SJCRH30 (cell line): Measurements from ENCODE around the gene RRBP1. TPM values are rescaled to one million over a fixed set of nuclear protein-coding genes. Genes with fewer than 3 reads are reported as not detected.

ENCODE experiments used
- DNase-seq, 2 experiments: peaks; one replicate each; pipeline ENCODE4 v3.0.0-alpha.2; 2015 to 2020
- H3K27ac ChIP-seq: fragments of 250-450 bp; sonication (Bioruptor Pico); 2 replicates; pipeline ENCODE4 v1.5.1; 2020; ENCODE audit warnings: mild to moderate bottlenecking, moderate library complexity
- H3K27me3 ChIP-seq: fragments of 250-450 bp; sonication (Bioruptor Pico); 2 replicates; pipeline ENCODE4 v1.5.1; 2020; ENCODE audit warnings: mild to moderate bottlenecking, moderate library complexity
- H3K36me3 ChIP-seq: fragments of 250-450 bp; sonication (Bioruptor Pico); 2 replicates; pipeline ENCODE4 v1.5.1; 2020; ENCODE audit warnings: mild to moderate bottlenecking, moderate library complexity
- H3K4me1 ChIP-seq: fragments of 250-450 bp; sonication (Bioruptor Pico); 2 replicates; pipeline ENCODE4 v1.5.1; 2020; ENCODE audit warnings: mild to moderate bottlenecking, moderate library complexity
- H3K4me3 ChIP-seq: fragments of 250-450 bp; sonication (Bioruptor Pico); 2 replicates; pipeline ENCODE4 v1.5.1; 2020; ENCODE audit warnings: mild to moderate bottlenecking, moderate library complexity
- H3K9me3 ChIP-seq: fragments of 250-450 bp; sonication (Bioruptor Pico); replicated peaks from 2 replicates; pipeline ENCODE4 v1.5.1; 2020; ENCODE audit warnings: mild to moderate bottlenecking, moderate library complexity
- total RNA-seq: library from RNA; depleted of rRNA; stranded (reverse); fragments of >200 nt; shearing (Covaris generic); gene quantifications from 2 replicates; pipeline ENCODE4 v1.2.3, GENCODE V29; 2014

RRBP1 gene
- total RNA-seq, 1 experiment from 2014 or later, result 43.7 TPM

GRCh38 chr20:17646209-17646960, 35.7 kb downstream of the RRBP1 start:
- H3K27ac ChIP-seq, result no peak overlapping the region
- no peak overlapping the region for H3K4me3 ChIP-seq
- no peak for DNase-seq
- H3K36me3 ChIP-seq, result peaks cover 2% of the 10 kb centered on the region
- H3K27me3 ChIP-seq, result no peaks in the 10 kb centered on the region
- peaks cover 17% of the 10 kb centered on the region for H3K4me1 ChIP-seq
- H3K9me3 ChIP-seq, result no peaks in the 10 kb centered on the region

DNA sequence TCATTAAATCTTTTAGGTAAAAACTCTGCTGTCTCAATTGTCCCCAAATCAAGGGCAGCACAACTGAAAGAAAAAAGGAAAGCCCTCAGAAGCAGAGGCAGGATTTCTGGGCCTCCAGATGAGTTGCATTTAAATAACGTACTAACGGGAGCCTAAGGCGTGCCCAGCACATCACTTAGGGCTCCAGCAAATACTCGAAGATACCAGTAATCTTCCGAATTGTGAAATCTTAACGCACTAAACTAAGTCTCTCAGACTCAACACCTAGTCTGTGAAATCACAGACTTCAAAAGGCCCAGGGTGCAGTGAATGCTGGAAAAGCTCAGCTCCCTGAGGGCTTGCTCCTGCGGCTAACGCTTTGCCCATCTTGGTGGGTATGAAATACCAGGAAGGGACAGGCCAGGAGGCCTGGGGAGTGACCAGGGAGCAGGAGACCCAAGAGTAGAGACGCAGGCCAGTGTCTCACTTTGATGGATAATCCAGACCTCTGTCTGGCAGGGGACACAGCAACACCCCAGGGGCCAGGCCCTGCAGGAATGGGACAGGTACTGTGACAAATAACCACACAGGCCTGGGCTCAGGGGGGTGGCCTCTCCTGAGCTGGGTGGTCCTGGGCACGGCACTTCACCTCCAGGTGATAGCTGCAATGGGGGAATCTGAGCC, 36.4 kb downstream of the RRBP1 start:
- H3K4me1 ChIP-seq, result peaks cover 17% of the 10 kb centered on the region
- H3K27ac ChIP-seq, result no peak overlapping the region

GRCh38 chr20:17645010-17645409, 37.0 kb downstream of the RRBP1 start:
- Histone ChIP-seq H3K4me1 (peaks cover 17% of the 10 kb centered on the region), H3K27me3 (no peaks in the 10 kb centered on the region), H3K9me3 (no peaks in the 10 kb centered on the region), H3K27ac (no peak overlapping the region), H3K4me3 (no peak overlapping the region), H3K36me3 (peaks cover 3% of the 10 kb centered on the region)
- no peak for DNase-seq

More for the DNA sequence above, 36.4 kb downstream of the RRBP1 start:
- Histone ChIP-seq H3K9me3 (no peaks in the 10 kb centered on the region), H3K27me3 (no peaks in the 10 kb centered on the region), H3K36me3 (peaks cover 3% of the 10 kb centered on the region), H3K4me3 (no peak overlapping the region)
- DNase-seq, result no peak

DNA sequence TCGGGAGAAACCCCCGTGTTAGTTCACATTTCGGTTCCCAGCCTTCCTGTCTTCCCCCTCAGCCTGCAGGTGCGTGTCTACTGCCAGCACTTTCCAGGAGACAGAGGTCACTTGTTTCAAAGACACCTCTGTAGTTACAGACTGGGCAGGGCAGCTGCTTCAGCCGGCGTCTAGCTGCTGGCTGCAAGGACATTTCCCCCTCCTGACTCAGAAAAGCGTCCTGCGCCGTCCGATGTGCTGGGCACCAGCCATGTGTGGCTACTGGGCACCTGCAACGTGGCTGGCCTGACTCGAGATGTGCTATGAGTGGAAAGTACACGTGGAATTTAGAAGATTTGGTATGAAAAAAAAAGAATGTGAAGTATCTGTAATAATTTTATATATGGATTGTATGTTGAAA, 37.6 kb downstream of the RRBP1 start:
- Histone ChIP-seq H3K9me3 (no peaks in the 10 kb centered on the region), H3K4me1 (peaks cover 17% of the 10 kb centered on the region), H3K27me3 (no peaks in the 10 kb centered on the region), H3K4me3 (no peak overlapping the region), H3K27ac (no peak overlapping the region), H3K36me3 (peaks cover 3% of the 10 kb centered on the region)
- DNase-seq, result no peak

DNA sequence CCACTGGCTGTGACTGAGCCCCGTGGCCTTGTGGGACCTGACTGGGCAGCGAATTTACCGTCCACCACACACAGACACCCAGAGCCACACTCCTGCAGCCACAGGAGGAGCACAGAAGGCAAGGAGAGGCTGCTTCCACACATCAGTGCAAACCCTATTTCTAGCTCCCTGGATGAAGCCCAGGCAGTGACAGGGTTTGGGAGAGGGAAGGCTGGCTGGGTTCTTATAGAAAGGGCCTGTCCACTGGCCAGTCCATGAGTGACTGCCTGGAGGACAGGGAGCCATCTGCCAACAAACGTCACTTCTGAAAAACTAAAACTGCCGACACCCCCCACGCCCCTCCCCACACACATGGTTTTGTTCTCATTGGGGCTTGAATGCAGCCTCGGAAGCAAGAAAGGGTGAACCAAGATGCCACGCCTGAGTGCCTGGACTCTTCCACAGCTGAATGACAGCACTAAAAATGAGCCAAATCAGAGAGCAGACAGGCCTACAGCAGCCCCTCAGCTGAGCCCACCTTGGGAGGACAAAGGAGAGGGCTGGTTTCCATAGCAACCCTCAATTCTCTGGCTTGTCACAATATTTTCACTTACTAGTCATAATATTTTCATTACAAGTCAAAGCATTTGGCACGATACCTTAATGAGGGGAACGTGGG, 38.4 kb downstream of the RRBP1 start:
- Histone ChIP-seq H3K27ac (no peak overlapping the region), H3K36me3 (peaks cover 3% of the 10 kb centered on the region), H3K9me3 (no peaks in the 10 kb centered on the region), H3K4me1 (peaks cover 17% of the 10 kb centered on the region), H3K4me3 (no peak overlapping the region), H3K27me3 (no peaks in the 10 kb centered on the region)
- no peak for DNase-seq

- Histone ChIP-seq H3K4me3 (no peak overlapping the region), H3K27me3 (no peaks in the 10 kb centered on the region), H3K27ac (no peak overlapping the region), H3K36me3 (peaks cover 3% of the 10 kb centered on the region), H3K9me3 (no peaks in the 10 kb centered on the region), H3K4me1 (peaks cover 17% of the 10 kb centered on the region)
- DNase-seq, result no peak
Observed at GRCh38 chr20:17642404-17643269, 39.4 kb downstream of the RRBP1 start.

GRCh38 chr20:17641993-17642392, 40.0 kb downstream of the RRBP1 start:
- Histone ChIP-seq H3K27ac (no peak overlapping the region), H3K4me1 (peaks cover 10% of the 10 kb centered on the region), H3K4me3 (no peak overlapping the region), H3K27me3 (no peaks in the 10 kb centered on the region), H3K9me3 (no peaks in the 10 kb centered on the region), H3K36me3 (peaks cover 3% of the 10 kb centered on the region)
- DNase-seq, result no peak

DNA sequence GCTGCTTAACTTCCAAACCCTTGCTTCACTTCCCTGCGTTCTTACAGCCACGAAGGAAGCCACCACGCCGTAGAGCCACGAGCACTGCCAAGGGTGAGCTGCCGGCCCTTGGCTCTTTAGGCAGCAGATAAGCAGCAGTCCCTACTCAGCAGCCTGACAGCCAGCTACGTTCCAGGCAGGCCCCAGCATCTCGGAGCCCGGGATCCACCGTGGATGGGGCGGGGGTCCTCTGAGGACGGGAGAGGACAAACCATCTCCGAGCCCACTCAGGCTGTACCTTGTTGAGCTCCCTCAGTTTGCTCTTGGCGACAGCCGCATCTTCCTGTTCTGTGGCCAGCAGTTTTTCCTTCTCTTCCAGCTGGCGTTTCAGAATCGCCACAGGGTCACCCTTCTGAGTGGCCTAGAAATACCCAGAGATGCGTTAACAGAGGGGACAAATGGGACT, 40.5 kb downstream of the RRBP1 start:
- DNase-seq, result no peak
- H3K4me3 ChIP-seq, result no peak overlapping the region
- no peak overlapping the region for H3K27ac ChIP-seq
- H3K9me3 ChIP-seq, result no peaks in the 10 kb centered on the region
- H3K27me3 ChIP-seq, result no peaks in the 10 kb centered on the region
- H3K36me3 ChIP-seq, result peaks cover 3% of the 10 kb centered on the region
- H3K4me1 ChIP-seq, result peaks cover 7% of the 10 kb centered on the region; the same call in 1 of the 2 replicates

- Histone ChIP-seq H3K4me3 (no peak overlapping the region), H3K4me1 (peaks cover under 1% of the 10 kb centered on the region; the same call in 1 of the 2 replicates), H3K27ac (no peak overlapping the region), H3K27me3 (no peaks in the 10 kb centered on the region), H3K36me3 (peaks cover 3% of the 10 kb centered on the region), H3K9me3 (no peaks in the 10 kb centered on the region)
- DNase-seq, result no peak
Observed at GRCh38 chr20:17640875-17641378, 41.1 kb downstream of the RRBP1 start.

DNA sequence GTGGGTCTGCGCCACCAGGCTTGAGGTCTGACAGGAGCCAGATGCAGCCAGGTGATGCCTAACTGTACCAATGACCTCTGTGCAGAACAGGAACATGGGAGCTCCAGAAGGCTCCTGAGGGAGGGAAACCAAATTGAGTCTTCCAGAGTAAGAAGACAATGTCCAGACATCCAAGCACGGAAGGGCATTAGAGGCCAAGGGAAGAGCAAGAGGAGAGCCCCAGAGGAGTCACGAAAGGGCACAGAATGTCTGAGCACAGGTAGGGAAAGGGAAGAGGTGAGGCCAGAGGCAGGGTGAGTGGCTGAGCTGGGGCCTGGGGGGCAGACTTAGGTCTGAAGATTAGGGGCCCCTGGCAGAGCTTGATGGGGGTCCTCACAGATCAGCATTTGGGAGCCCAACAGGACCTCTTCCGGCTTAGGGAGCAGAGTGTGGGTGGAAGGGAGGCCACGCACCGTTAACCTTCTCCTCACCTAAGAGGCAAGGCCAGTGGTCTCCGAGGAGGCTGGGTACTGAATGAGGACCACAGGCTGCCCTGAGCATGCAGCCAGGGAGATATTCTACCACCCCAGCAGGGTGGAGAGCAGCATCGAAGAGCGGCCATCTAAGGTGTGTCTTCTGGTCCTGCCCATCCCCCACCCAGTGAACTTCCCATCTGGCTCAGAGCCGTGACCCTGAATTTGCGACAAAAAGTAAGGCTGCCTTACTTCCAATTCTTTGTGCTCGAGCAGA, 41.7 kb downstream of the RRBP1 start:
- Histone ChIP-seq H3K4me1 (no peaks in the 10 kb centered on the region), H3K36me3 (peaks cover 3% of the 10 kb centered on the region)

GRCh38 chr20:17638835-17639407, 43.1 kb downstream of the RRBP1 start:
- no peaks in the 10 kb centered on the region for H3K27me3 ChIP-seq
- DNase-seq, result no peak
- no peaks in the 10 kb centered on the region for H3K4me1 ChIP-seq
- H3K27ac ChIP-seq, result no peak overlapping the region
- peaks cover 3% of the 10 kb centered on the region for H3K36me3 ChIP-seq
- H3K9me3 ChIP-seq, result no peaks in the 10 kb centered on the region
- H3K4me3 ChIP-seq, result no peak overlapping the region

More for the DNA sequence above, 41.7 kb downstream of the RRBP1 start:
- Histone ChIP-seq H3K27ac (no peak overlapping the region), H3K4me3 (no peak overlapping the region), H3K27me3 (no peaks in the 10 kb centered on the region), H3K9me3 (no peaks in the 10 kb centered on the region)
- DNase-seq, result no peak

DNA sequence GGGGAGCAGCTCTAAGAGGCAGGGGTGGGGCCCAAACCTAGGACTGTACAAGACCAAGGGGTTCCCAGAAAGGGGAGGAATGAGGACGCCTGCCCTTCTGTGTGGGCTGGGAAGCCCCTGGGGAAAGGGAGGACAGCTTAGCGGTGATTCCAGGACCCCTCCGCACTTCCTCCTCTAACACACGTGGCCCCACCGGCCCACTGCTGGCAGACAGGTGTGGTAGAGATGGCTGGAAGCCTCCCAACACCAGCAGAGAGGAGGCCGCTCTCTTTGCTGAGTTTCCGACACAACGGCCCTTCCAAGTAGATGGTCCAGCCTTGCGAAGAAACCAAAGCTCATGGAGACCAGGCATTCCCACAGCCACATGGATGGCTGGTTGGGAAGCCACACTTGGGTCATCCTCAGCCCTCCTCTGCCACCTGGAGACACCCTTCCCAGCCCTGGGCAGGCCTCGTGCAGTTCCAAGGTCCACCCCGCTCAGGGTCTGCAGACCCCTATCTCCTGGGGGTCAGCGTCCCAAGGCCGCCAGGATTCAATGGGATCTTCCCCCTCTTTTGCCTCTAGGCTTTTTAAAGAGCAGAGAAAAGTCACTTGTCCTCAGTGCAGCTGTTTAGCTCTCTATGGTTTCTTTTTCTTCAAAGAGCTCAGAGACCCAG, 43.9 kb downstream of the RRBP1 start:
- Histone ChIP-seq H3K36me3 (peaks cover 3% of the 10 kb centered on the region), H3K27ac (no peak overlapping the region), H3K4me1 (no peaks in the 10 kb centered on the region), H3K4me3 (no peak overlapping the region), H3K27me3 (no peaks in the 10 kb centered on the region), H3K9me3 (no peaks in the 10 kb centered on the region)
- DNase-seq, result no peak

DNA sequence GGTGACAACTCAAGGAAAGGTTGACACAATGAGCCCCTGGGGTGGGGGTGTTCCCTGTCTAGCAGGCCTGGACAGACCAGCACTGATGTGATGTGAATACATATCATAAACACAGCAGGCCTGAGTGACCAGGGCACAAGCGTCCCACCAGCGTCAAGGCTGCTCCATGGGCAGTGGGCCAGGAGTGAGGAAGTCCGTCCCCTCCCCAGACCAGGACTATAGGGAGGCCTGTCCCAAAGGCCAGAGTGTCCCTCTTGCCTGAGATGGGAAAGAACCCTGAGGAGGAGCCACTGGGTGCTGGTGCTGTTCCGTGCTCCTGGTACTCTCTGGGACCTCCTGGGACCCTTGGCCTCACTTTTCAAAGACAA, 44.6 kb downstream of the RRBP1 start:
- peaks cover 3% of the 10 kb centered on the region for H3K36me3 ChIP-seq
- no peaks in the 10 kb centered on the region for H3K9me3 ChIP-seq
- no peak overlapping the region for H3K27ac ChIP-seq

More for the DNA sequence above, 44.6 kb downstream of the RRBP1 start:
- no peak for DNase-seq
- H3K4me3 ChIP-seq, result no peak overlapping the region
- no peaks in the 10 kb centered on the region for H3K4me1 ChIP-seq
- no peaks in the 10 kb centered on the region for H3K27me3 ChIP-seq
